Measurements from ENCODE around the gene MAT2A.

The MAT2A gene

DNA sequence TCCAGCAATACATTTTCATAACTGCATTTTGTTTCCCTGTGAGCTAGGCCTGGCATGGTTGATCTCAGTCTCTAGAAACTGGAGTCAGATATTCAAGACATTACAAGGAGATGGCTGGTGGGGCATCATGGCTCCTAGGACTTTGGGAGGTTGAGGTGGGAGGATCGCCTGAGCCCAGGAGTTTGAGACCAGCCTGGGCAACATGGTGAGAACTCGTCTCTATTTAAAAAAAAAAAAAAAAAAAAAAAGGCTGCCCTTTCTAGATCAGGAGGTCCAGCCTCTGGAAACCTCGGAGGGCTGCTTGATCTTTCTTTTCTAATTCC lies 38.1 kb downstream of the MAT2A start:
- Histone ChIP-seq H4K20me1 (ENCODE audit: insufficient read depth) (no peaks in the 10 kb centered on the region), H3K36me3 (ENCODE audit: insufficient read depth) (no peaks in the 10 kb centered on the region), H3K4me1 (ENCODE audit: low read depth, poor library complexity, severe bottlenecking) (no peaks in the 10 kb centered on the region), H3K4me2 (no peak overlapping the region), H3K4me3 (IDR thresholded peaks at IDR 0.05; ENCODE audit: insufficient read depth, low read depth, low read length) (no peak overlapping the region), H3K79me2 (ENCODE audit: insufficient read depth, low read depth) (no peaks in the 10 kb centered on the region), H3K9ac (no peak overlapping the region), H2AFZ (ENCODE audit: low read depth) (no peak overlapping the region), H3K27me3 (ENCODE audit: insufficient read depth, low read depth) (peaks cover 13% of the 10 kb centered on the region; the same call in 1 of the 2 replicates), H3K27ac (no peak overlapping the region)
- TF ChIP-seq, protein P1, sequence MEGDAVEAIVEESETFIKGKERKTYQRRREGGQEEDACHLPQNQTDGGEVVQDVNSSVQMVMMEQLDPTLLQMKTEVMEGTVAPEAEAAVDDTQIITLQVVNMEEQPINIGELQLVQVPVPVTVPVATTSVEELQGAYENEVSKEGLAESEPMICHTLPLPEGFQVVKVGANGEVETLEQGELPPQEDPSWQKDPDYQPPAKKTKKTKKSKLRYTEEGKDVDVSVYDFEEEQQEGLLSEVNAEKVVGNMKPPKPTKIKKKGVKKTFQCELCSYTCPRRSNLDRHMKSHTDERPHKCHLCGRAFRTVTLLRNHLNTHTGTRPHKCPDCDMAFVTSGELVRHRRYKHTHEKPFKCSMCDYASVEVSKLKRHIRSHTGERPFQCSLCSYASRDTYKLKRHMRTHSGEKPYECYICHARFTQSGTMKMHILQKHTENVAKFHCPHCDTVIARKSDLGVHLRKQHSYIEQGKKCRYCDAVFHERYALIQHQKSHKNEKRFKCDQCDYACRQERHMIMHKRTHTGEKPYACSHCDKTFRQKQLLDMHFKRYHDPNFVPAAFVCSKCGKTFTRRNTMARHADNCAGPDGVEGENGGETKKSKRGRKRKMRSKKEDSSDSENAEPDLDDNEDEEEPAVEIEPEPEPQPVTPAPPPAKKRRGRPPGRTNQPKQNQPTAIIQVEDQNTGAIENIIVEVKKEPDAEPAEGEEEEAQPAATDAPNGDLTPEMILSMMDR (conservative IDR thresholded peaks at IDR 0.05; ENCODE audit: low read depth, low read length), result no peak

DNA sequence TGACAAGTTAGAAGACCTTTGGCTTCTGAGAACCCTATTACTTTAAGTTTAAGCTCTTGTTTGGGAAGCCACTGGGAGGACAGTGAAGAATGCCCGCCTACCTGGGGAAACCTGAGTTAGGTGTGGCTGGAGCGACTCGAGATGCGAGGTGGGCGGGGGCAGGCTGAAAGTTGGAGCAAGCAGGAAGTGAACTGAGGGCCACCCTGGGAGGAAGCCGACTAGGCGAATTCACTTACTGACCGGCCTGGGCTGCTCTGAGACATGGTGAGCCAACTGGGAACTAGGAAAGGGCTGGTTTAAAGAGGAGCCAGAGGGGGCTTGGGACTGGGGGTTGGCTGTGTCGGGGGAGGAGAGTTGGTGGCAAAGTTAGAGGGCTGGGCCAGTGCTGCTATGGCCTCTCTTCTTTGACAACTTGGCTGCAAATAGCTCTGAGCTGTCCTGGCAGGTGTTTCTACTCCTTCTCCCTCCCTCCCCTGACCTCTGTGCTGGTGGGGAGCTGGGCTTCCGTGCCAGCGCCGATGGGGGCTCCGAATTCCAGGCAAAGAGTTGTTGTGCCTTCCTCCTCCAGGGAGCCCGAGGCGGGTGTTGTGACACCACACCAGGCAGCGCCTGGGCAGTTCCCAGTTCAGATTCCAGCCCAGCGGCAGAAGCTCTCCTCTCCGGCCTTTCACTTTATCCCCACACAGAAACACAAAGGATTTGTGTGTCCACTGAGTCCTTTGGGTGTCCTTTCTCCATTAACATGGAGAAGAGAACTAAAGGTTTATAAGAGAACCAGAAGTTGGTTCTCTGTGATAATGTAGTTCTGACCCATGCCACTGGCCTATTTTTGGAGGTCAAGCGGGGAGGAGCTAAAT lies 38.6 kb downstream of the MAT2A start, which contains the start of gene VAMP8:
TSS of gene VAMP8 (plus strand) at position 201 of the 857 bp plus-strand sequence. CDS start at position 262, 61 bp downstream.
- no peak within 1 kb of the TSS for H3K9ac ChIP-seq

DNA sequence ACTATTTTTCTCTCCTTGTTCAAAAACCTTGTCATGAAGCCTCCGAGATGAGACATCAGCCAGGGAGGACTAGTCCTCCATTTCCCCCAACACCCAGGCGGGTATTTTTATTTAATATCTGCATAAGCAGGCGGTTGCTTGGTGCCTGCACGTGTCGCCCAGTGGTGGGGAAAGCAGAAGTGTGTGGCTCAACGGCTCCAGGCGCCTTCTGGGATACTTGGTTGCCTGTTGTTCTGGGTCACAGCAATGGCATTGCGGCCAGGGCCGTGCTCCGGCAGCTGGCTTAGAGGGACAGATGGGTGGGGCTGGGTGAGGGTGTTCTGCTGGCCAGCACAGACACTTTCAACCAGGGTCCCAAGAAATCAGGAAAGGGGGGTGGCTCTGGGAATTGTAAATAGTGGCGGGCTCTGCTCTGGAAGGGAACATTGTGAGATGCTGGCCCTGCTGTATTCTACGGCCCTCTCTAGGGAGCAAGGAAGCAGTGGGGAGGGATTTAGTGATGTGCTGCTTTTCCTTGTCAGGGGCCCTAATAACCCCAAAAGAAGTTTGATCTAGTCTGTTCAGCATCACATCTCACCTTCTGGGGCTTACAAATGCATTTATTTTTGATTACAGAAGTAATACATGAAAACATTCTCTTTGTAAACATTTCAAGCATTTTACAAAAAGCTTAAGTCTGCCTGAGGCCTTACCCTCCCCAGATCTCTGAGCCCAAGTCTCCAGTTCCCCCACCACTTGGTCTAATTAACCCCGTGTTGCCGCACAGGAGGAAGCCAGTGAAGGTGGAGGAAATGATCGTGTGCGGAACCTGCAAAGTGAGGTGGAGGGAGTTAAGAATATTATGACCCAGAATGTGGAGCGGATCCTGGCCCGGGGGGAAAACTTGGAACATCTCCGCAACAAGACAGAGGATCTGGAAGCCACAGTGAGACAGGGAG lies 39.5 kb downstream of the MAT2A start:
- Histone ChIP-seq H4K20me1 (ENCODE audit: insufficient read depth) (no peaks in the 10 kb centered on the region), H3K27ac (no peak overlapping the region), H3K36me3 (ENCODE audit: insufficient read depth) (no peaks in the 10 kb centered on the region), H2AFZ (ENCODE audit: low read depth) (no peak overlapping the region), H3K4me3 (IDR thresholded peaks at IDR 0.05; ENCODE audit: insufficient read depth, low read depth, low read length) (no peak overlapping the region), H3K4me2 (no peak overlapping the region), H3K79me2 (ENCODE audit: insufficient read depth, low read depth) (no peaks in the 10 kb centered on the region), H3K9ac (no peak overlapping the region), H3K27me3 (ENCODE audit: insufficient read depth, low read depth) (peaks cover 11% of the 10 kb centered on the region; the same call in 1 of the 2 replicates), H3K4me1 (ENCODE audit: low read depth, poor library complexity, severe bottlenecking) (no peaks in the 10 kb centered on the region)
- TF ChIP-seq, protein P1 (conservative IDR thresholded peaks at IDR 0.05; ENCODE audit: low read depth, low read length), result no peak

More for the DNA sequence above, 38.6 kb downstream of the MAT2A start, which contains the start of gene VAMP8:
- peak within 1 kb of the TSS; percentile 3; the same call in 1 of the 2 replicates for H2AFZ ChIP-seq (ENCODE audit: low read depth)
- H3K4me1 ChIP-seq (ENCODE audit: low read depth, poor library complexity, severe bottlenecking), result no peaks in the 10 kb centered on the region
- no peaks in the 10 kb centered on the region for H4K20me1 ChIP-seq (ENCODE audit: insufficient read depth)
- H3K4me2 ChIP-seq, result no peak within 1 kb of the TSS
- H3K27ac ChIP-seq, result no peak within 1 kb of the TSS
- H3K36me3 ChIP-seq (ENCODE audit: insufficient read depth), result no peaks in the 10 kb centered on the region
- TF ChIP-seq, protein P1 (conservative IDR thresholded peaks at IDR 0.05; ENCODE audit: low read depth, low read length), result no peak
- no peak within 1 kb of the TSS for H3K4me3 ChIP-seq (IDR thresholded peaks at IDR 0.05; ENCODE audit: insufficient read depth, low read depth, low read length)
- no peaks in the 10 kb centered on the region for H3K79me2 ChIP-seq (ENCODE audit: insufficient read depth, low read depth)
- peaks cover 13% of the 10 kb centered on the region; the same call in 1 of the 2 replicates for H3K27me3 ChIP-seq (ENCODE audit: insufficient read depth, low read depth)

DNA sequence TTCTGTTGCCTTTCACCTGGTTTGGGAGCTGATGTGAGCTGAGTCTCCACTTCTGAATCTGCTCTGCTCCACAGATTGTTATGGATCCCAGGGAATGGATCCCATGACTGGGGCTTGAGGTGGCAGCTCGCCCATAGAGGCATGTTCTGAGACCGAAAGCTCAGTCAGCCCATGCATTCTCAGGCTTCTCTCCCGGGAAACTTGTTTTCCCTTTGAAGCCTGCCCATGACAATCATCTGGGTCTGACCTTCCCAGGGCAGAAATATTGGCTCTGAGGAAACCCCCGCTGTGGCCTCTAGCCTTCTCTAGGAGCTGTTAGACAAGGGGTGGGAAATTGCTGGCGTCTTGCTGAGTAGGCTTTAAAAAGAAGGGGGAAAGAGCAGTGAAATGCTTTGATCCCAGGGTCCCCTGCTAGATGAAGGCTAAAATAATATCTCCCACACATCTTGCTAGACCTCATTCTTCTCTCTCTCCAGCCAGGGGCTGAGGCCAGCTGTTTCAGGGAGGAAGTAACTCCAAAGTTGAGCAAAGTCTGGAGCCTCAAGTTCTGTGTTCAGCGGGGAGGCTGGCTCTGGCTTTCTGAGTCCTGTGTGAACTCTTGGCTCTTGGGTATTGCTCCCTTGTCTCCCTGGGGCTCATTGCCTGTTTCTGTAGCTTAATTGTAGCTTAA lies 40.4 kb downstream of the MAT2A start:
- Histone ChIP-seq H2AFZ (ENCODE audit: low read depth) (no peak overlapping the region), H3K27ac (no peak overlapping the region), H3K36me3 (ENCODE audit: insufficient read depth) (no peaks in the 10 kb centered on the region), H4K20me1 (ENCODE audit: insufficient read depth) (no peaks in the 10 kb centered on the region), H3K4me2 (no peak overlapping the region), H3K79me2 (ENCODE audit: insufficient read depth, low read depth) (no peaks in the 10 kb centered on the region), H3K4me1 (ENCODE audit: low read depth, poor library complexity, severe bottlenecking) (no peaks in the 10 kb centered on the region), H3K27me3 (ENCODE audit: insufficient read depth, low read depth) (peaks cover 11% of the 10 kb centered on the region; the same call in 1 of the 2 replicates), H3K4me3 (IDR thresholded peaks at IDR 0.05; ENCODE audit: insufficient read depth, low read depth, low read length) (no peak overlapping the region), H3K9ac (no peak overlapping the region)
- TF ChIP-seq, protein P1 (conservative IDR thresholded peaks at IDR 0.05; ENCODE audit: low read depth, low read length), result no peak

Measured in KMS-11 (cell line).